A549 (cell line): ENCODE measurements around the gene DZIP3.

Experiments
- CHD2 ChIP-seq: fragments of 150-350 bp; IDR thresholded peaks from 2 replicates; pipeline ENCODE4 v1.6.1; 2014; ENCODE audit warnings: low read length; ENCODE audit not compliant: partially characterized antibody
- JUN ChIP-seq, 2 experiments: fragments of >200 bp; sonication (Bioruptor Twin); formaldehyde crosslinking; IDR thresholded peaks; 2 replicates in 1 of 2; 3 replicates in 1 of 2; pipeline ENCODE4 v1.6.1; 2016 to 2017
- RNF2 ChIP-seq: fragments of 200-600 bp; sonication (generic); IDR thresholded peaks from 2 replicates; pipeline ENCODE4 v1.6.1; 2016; ENCODE audit warnings: low read depth, mild to moderate bottlenecking, antibody characterized with exemption, moderate library complexity, borderline replicate concordance
- TF ChIP-seq, protein P1 (sequence below): fragments of >200 bp; sonication (Bioruptor Twin); formaldehyde crosslinking; IDR thresholded peaks from 3 replicates; pipeline ENCODE4 v1.5.1; 2016
- TF ChIP-seq, protein P2 (sequence below): fragments of 200-600 bp; sonication (generic); IDR thresholded peaks from 2 replicates; pipeline ENCODE4 v1.6.1; 2016; ENCODE audit warnings: antibody characterized with exemption, mild to moderate bottlenecking, moderate library complexity

DNA sequence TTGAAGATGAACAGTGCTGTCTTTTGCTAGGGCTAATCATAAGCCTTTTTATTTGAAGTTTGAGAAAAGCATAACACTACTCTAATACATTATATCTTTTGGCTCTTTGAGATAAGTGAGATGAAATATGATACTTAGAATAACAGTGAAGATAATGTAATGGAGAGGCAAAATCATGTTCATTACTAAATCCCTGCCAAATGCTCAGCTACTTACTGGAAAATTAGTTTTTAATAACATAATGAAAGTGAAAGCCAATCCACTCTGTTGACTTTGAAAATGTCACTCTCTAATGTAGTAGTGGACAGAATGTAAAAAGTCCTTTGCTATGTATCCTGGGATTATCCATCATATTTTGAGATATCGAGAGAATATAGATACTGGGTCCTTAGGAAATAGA is 43.3 kb upstream of the DZIP3 start:
- TF ChIP-seq JUN (IDR thresholded peaks at IDR 0.05) (no peak), RNF2 (no peak), CHD2 (no peak)
- TF ChIP-seq, protein P1, sequence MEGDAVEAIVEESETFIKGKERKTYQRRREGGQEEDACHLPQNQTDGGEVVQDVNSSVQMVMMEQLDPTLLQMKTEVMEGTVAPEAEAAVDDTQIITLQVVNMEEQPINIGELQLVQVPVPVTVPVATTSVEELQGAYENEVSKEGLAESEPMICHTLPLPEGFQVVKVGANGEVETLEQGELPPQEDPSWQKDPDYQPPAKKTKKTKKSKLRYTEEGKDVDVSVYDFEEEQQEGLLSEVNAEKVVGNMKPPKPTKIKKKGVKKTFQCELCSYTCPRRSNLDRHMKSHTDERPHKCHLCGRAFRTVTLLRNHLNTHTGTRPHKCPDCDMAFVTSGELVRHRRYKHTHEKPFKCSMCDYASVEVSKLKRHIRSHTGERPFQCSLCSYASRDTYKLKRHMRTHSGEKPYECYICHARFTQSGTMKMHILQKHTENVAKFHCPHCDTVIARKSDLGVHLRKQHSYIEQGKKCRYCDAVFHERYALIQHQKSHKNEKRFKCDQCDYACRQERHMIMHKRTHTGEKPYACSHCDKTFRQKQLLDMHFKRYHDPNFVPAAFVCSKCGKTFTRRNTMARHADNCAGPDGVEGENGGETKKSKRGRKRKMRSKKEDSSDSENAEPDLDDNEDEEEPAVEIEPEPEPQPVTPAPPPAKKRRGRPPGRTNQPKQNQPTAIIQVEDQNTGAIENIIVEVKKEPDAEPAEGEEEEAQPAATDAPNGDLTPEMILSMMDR = no peak
- TF ChIP-seq, protein P2, sequence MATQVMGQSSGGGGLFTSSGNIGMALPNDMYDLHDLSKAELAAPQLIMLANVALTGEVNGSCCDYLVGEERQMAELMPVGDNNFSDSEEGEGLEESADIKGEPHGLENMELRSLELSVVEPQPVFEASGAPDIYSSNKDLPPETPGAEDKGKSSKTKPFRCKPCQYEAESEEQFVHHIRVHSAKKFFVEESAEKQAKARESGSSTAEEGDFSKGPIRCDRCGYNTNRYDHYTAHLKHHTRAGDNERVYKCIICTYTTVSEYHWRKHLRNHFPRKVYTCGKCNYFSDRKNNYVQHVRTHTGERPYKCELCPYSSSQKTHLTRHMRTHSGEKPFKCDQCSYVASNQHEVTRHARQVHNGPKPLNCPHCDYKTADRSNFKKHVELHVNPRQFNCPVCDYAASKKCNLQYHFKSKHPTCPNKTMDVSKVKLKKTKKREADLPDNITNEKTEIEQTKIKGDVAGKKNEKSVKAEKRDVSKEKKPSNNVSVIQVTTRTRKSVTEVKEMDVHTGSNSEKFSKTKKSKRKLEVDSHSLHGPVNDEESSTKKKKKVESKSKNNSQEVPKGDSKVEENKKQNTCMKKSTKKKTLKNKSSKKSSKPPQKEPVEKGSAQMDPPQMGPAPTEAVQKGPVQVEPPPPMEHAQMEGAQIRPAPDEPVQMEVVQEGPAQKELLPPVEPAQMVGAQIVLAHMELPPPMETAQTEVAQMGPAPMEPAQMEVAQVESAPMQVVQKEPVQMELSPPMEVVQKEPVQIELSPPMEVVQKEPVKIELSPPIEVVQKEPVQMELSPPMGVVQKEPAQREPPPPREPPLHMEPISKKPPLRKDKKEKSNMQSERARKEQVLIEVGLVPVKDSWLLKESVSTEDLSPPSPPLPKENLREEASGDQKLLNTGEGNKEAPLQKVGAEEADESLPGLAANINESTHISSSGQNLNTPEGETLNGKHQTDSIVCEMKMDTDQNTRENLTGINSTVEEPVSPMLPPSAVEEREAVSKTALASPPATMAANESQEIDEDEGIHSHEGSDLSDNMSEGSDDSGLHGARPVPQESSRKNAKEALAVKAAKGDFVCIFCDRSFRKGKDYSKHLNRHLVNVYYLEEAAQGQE = no peak
